Liver (tissue), 9 donors: ENCODE results near the gene STX10. TPM values are rescaled to one million over a fixed set of nuclear protein-coding genes. Genes with fewer than 3 reads are reported as not detected.

Experiments
- DNase-seq: peaks from one replicate; pipeline ENCODE4 v3.0.0-alpha.2; 2017; ENCODE audit warnings: low spot score
- H3K27ac ChIP-seq, 2 donors: one replicate each; pipeline ENCODE4 v1.7.0; 2013; ENCODE audit warnings: inconsistent platforms in 2 of 2, low read length in 2 of 2, control low read depth in 1 of 2, low read depth in 1 of 2, mild to moderate bottlenecking in 1 of 2
- H3K27me3 ChIP-seq, 4 donors: one replicate each; pipeline versions ENCODE4 v1.6.1 to v1.7.0; 2013; ENCODE audit warnings: low read length in 3 of 4, inconsistent platforms in 1 of 4, mild to moderate bottlenecking in 1 of 4, moderate library complexity in 1 of 4; ENCODE audit not compliant: control insufficient read depth in 4 of 4, insufficient read depth in 4 of 4
- H3K36me3 ChIP-seq, 4 donors: one replicate each; pipeline versions ENCODE4 v1.6.1 to v1.7.0; 2013; ENCODE audit warnings: low read length in 3 of 4, mild to moderate bottlenecking in 3 of 4, low read depth in 1 of 4, moderate library complexity in 1 of 4; ENCODE audit not compliant: control insufficient read depth in 4 of 4, insufficient read depth in 3 of 4
- H3K4me1 ChIP-seq, 4 donors: one replicate each; pipeline versions ENCODE4 v1.6.1 to v1.7.0; 2013; ENCODE audit warnings: low read length in 3 of 4, mild to moderate bottlenecking in 3 of 4, moderate library complexity in 1 of 4; ENCODE audit not compliant: control insufficient read depth in 4 of 4, insufficient read depth in 4 of 4
- H3K4me3 ChIP-seq, 3 donors: one replicate each; pipeline versions ENCODE4 v1.6.1 to v1.7.0; 2013; ENCODE audit warnings: low read length in 3 of 3, control low read depth in 1 of 3, low read depth in 1 of 3, mild to moderate bottlenecking in 1 of 3
- H3K9ac ChIP-seq, 2 donors: one replicate each; pipeline ENCODE4 v1.7.0; 2013; ENCODE audit warnings: low read length in 2 of 2, mild to moderate bottlenecking in 2 of 2, moderate library complexity in 2 of 2, control low read depth in 1 of 2, low read depth in 1 of 2
- H3K9me3 ChIP-seq, 4 donors: one replicate each; pipeline versions ENCODE4 v1.6.1 to v1.7.0; 2013; ENCODE audit warnings: low read length in 3 of 4; ENCODE audit not compliant: control insufficient read depth in 4 of 4
- CTCF ChIP-seq: fragments of 150-350 bp; IDR thresholded peaks from 2 replicates; pipeline ENCODE4 v1.5.1; 2017; ENCODE audit warnings: improper control_type of control experiment, low read depth, low read length; ENCODE audit not compliant: missing input control
- EGR1 ChIP-seq, 2 donors: IDR thresholded peaks; 2 replicates each; pipeline ENCODE4 v1.6.1; 2016 to 2018; ENCODE audit warnings: antibody characterized with exemption in 2 of 2, low read depth in 2 of 2
- FOXA1 ChIP-seq: IDR thresholded peaks from 2 replicates; pipeline ENCODE4 v1.6.1; 2016; ENCODE audit warnings: antibody characterized with exemption
- FOXA2 ChIP-seq: IDR thresholded peaks from 2 replicates; pipeline ENCODE4 v1.6.1; 2016; ENCODE audit warnings: antibody characterized with exemption
- HNF4A ChIP-seq, 2 donors: conservative IDR thresholded peaks; 2 replicates each; pipeline ENCODE4 v1.6.1; 2016; ENCODE audit warnings: antibody characterized with exemption in 2 of 2, mild to moderate bottlenecking in 2 of 2
- HNF4G ChIP-seq: IDR thresholded peaks from 2 replicates; pipeline ENCODE4 v1.6.1; 2016; ENCODE audit warnings: antibody characterized with exemption
- NR2F2 ChIP-seq: IDR thresholded peaks from 2 replicates; pipeline ENCODE4 v1.6.1; 2016; ENCODE audit warnings: antibody characterized with exemption
- RAD21 ChIP-seq, 2 donors: IDR thresholded peaks; 2 replicates each; pipeline ENCODE4 v1.6.1; 2016; ENCODE audit warnings: antibody characterized with exemption in 2 of 2, mild to moderate bottlenecking in 2 of 2
- REST ChIP-seq: IDR thresholded peaks from 2 replicates; pipeline ENCODE4 v1.6.1; 2016; ENCODE audit warnings: antibody characterized with exemption, mild to moderate bottlenecking
- RXRA ChIP-seq, 2 donors: IDR thresholded peaks; 2 replicates each; pipeline ENCODE4 v1.6.1; 2017 to 2018; ENCODE audit warnings: antibody characterized with exemption in 2 of 2, mild to moderate bottlenecking in 1 of 2
- SP1 ChIP-seq: IDR thresholded peaks from 2 replicates; pipeline ENCODE4 v1.6.1; 2018; ENCODE audit warnings: antibody characterized with exemption, mild to moderate bottlenecking
- TAF1 ChIP-seq: conservative IDR thresholded peaks from 2 replicates; pipeline ENCODE4 v1.6.1; 2016; ENCODE audit warnings: antibody characterized with exemption, mild to moderate bottlenecking
- YY1 ChIP-seq: IDR thresholded peaks from 2 replicates; pipeline ENCODE4 v1.6.1; 2016; ENCODE audit warnings: antibody characterized with exemption, mild to moderate bottlenecking
- WGBS: extraction: QIAGEN DNeasy Blood & Tissue Kit; methylation state at CpG from one replicate; pipeline ENCODE4 v1.1.7; 2013; 5-methylcytosine and 5-hydroxymethylcytosine counted together
- polyA plus RNA-seq, 2 donors: library from polyadenylated mRNA; stranded (reverse) in 1 of 2; unstranded in 1 of 2; fragments of 200-250 nt in 1 of 2; fragments of >200 nt in 1 of 2; fragmentation: Nextera tagmentation in 1 of 2; extraction: Ambion mirVana in 1 of 2; gene quantifications; one replicate each; pipeline versions ENCODE4 v1.2.1 to v1.2.3, GENCODE V29; 2013 to 2015
- total RNA-seq, 2 donors: library from RNA; depleted of rRNA; stranded (reverse); fragments of >200 nt; gene quantifications; one replicate each; pipeline ENCODE4 v1.2.3, GENCODE V29; 2014
- TF ChIP-seq, protein P1 (sequence below): IDR thresholded peaks from 2 replicates; pipeline ENCODE4 v1.6.1; 2016; ENCODE audit warnings: antibody characterized with exemption
- TF ChIP-seq, protein P2 (sequence below): IDR thresholded peaks from 2 replicates; pipeline ENCODE4 v1.6.1; 2016; ENCODE audit warnings: antibody characterized with exemption
- donor health status: healthy.
- donor health status: healthy.
- donor health status: healthy.
- donor health status: healthy.
- donor health status: healthy.

STX10 gene
- total and polyA plus RNA-seq, 4 donors = 15.7 to 32.7 (median 21.2) TPM

- no peak for DNase-seq
- no peak overlapping the region for H3K4me3 ChIP-seq
- no peak for TF ChIP-seq YY1
- no peak for TF ChIP-seq CTCF
- no peak for TF ChIP-seq HNF4A (conservative IDR thresholded peaks at IDR 0.05)
- no peak for TF ChIP-seq FOXA2
- TF ChIP-seq, protein P1, sequence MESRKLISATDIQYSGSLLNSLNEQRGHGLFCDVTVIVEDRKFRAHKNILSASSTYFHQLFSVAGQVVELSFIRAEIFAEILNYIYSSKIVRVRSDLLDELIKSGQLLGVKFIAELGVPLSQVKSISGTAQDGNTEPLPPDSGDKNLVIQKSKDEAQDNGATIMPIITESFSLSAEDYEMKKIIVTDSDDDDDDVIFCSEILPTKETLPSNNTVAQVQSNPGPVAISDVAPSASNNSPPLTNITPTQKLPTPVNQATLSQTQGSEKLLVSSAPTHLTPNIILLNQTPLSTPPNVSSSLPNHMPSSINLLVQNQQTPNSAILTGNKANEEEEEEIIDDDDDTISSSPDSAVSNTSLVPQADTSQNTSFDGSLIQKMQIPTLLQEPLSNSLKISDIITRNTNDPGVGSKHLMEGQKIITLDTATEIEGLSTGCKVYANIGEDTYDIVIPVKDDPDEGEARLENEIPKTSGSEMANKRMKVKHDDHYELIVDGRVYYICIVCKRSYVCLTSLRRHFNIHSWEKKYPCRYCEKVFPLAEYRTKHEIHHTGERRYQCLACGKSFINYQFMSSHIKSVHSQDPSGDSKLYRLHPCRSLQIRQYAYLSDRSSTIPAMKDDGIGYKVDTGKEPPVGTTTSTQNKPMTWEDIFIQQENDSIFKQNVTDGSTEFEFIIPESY = no peak
- no peak for TF ChIP-seq FOXA1
- TF ChIP-seq SP1 = no peak
- TF ChIP-seq TAF1 = no peak
- TF ChIP-seq, protein P2, sequence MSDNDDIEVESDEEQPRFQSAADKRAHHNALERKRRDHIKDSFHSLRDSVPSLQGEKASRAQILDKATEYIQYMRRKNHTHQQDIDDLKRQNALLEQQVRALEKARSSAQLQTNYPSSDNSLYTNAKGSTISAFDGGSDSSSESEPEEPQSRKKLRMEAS = no peak
- TF ChIP-seq EGR1 (IDR thresholded peaks at IDR 0.05; ENCODE audit: low read depth in 2 of 2) = no peak
- TF ChIP-seq RAD21 (IDR thresholded peaks at IDR 0.05) = no peak
- no peak for TF ChIP-seq REST
- TF ChIP-seq HNF4G = no peak
- no peaks in the 10 kb centered on the region for H3K9me3 ChIP-seq
- peaks cover 0 to 3% (median 0%) of the 10 kb centered on the region in 4 donors for H3K36me3 ChIP-seq
- H3K4me1 ChIP-seq = peaks cover 11 to 35% (median 25%) of the 10 kb centered on the region in 4 donors
- H3K9ac ChIP-seq = no peak overlapping the region
- no peak overlapping the region for H3K27ac ChIP-seq
- no peaks in the 10 kb centered on the region for H3K27me3 ChIP-seq
- 84% methylated on average over 10 of the region's 10 CpGs for WGBS
Measured at GRCh38 chr19:13120817-13121216, 29.4 kb downstream of the STX10 start.

DNA sequence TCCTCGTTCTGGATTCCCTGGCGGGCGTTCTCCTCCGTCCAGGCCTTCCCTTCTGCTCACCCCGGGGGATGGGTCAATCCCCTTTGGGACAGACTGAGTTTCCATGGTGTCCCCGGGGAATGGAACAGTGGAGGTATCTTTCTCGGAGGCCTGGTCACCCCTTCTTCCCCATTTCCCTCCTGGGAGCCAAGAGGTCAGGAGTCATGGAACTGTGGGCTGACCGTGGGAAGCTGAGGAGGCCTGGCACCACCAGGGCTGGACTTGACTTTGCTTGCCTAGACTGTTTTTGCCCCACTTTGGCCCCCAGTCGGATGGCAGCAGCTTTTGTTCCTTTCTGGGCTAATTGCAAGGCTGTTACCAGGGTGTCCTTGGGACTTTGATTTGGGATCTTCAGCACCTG lies 30.1 kb downstream of the STX10 start:
- H3K4me3 ChIP-seq = no peak overlapping the region
- 87% methylated on average over 9 of the region's 9 CpGs for WGBS
- no peak overlapping the region for H3K9ac ChIP-seq

More for the DNA sequence above, 30.1 kb downstream of the STX10 start:
- no peak overlapping the region for H3K27ac ChIP-seq
- no peaks in the 10 kb centered on the region for H3K9me3 ChIP-seq
- TF ChIP-seq HNF4A (conservative IDR thresholded peaks at IDR 0.05) = no peak
- TF ChIP-seq, protein P1 = no peak
- TF ChIP-seq REST = no peak
- TF ChIP-seq NR2F2 = no peak
- no peak for TF ChIP-seq CTCF
- no peak for TF ChIP-seq HNF4G
- no peak for TF ChIP-seq FOXA1
- no peak for TF ChIP-seq RXRA (IDR thresholded peaks at IDR 0.05)
- TF ChIP-seq RAD21 (IDR thresholded peaks at IDR 0.05) = no peak
- TF ChIP-seq FOXA2 = no peak
- TF ChIP-seq, protein P2 = no peak
- peaks cover 0 to 3% (median 0%) of the 10 kb centered on the region in 4 donors for H3K36me3 ChIP-seq
- H3K4me1 ChIP-seq = peaks cover 12 to 42% (median 31%) of the 10 kb centered on the region in 4 donors
- no peaks in the 10 kb centered on the region for H3K27me3 ChIP-seq
- no peak for DNase-seq
